ENCODE results near the gene ATF7. TPM values are rescaled to one million over a fixed set of nuclear protein-coding genes. Genes with fewer than 3 reads are reported as not detected.
"Not testable (repeated sequence)": the region's sequence is repeated elsewhere in the genome, so short reads cannot be mapped to it uniquely, and the experiment has no call there.

The ATF7 gene
- 8.0 and 11.9 TPM in 2 replicates for total RNA-seq (2014; rRNA removed; shearing (Covaris generic))

- DNase-seq (ENCODE audit: low read depth), result peak; percentile 95
Measured at GRCh38 chr12:53625946-53626701, at the start of gene ATF7. Gene ATF7, minus strand, starts transcription at chr12:53626382. Its CDS starts 25,382 bp downstream, at chr12:53601000.

DNA sequence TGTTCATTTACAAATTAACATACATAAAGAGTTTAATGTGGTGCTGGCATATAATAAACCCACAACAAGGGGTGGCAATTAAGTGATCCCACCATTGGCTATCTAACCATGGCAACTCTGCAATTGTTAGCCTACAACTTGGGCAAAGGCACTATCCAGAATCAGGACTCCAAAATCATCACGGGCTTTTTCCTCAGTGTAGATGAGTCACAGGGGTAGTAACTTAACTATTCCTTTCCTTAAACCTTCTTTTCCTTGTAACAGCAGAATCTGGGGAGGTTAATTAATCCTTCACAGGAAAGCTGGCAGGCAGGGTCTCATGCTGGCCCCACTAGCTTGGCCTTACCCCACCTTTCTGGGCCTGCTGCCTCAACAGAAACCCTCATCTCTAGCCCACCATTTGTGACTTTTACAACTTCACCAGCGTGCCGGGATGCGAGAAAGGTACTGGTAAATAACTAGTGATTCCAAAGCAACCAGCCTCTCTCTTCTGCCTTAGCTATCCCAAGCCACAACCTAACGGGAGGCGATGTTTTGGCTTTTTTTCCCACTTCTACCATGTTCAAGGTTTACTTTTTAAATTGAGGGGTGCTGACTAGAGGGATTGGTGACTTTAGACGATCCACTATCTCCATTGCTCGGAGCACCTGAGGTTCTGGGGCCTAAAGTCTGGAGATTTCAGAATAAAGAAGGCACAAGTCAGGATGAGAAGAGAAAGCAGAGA lies 49.0 kb upstream of the ATF7 start:
- no peak for DNase-seq (ENCODE audit: low read depth)

GRCh38 chr12:53670971-53671370 lies 44.8 kb upstream of the ATF7 start:
- DNase-seq (ENCODE audit: low read depth), result no peak

GRCh38 chr12:53670308-53670707 lies 44.1 kb upstream of the ATF7 start:
- no peak for DNase-seq (ENCODE audit: low read depth)

DNA sequence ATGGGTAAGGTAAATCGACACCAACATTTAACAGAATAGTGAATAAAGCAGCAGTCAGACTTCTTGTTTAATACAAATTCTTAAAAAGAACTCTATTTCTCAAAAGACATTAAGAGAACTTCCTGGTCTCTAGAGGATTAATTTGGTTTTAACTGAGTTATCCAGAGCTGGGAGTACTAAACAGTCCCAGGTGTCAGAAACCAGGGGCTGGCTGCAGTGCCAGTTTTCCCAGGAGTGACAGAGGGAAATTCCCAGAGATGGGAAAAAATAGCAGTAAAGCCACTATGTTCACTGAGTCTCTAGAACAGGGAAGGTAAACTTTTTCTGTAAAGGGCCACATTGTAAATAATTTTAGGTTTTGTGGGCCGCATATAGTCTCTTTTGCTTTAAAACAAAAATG lies 40.9 kb upstream of the ATF7 start:
- DNase-seq (ENCODE audit: low read depth), result no peak

- DNase-seq (ENCODE audit: low read depth), result no peak
Measured at GRCh38 chr12:53664936-53665335, 38.8 kb upstream of the ATF7 start.

DNA sequence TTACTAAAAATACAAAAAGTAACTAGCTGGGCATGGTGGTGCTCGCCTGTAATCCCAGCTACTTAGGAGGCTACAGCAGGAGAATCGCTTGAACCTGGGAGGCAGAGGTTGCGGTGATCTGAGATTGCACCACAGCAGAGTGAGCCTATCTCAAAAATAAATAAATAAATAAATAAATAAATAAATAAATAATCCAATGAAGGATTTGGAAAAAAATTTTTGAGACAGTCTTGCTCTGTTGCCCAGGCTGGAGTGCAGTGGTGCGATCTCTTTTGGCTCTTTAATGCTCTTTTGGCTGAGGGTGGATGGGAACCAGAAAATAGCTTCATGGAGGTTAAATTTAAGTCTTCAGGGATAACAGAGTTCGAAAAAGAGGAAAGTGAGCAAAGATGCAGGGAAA lies 38.0 kb upstream of the ATF7 start:
- no peak for DNase-seq (ENCODE audit: low read depth)

DNA sequence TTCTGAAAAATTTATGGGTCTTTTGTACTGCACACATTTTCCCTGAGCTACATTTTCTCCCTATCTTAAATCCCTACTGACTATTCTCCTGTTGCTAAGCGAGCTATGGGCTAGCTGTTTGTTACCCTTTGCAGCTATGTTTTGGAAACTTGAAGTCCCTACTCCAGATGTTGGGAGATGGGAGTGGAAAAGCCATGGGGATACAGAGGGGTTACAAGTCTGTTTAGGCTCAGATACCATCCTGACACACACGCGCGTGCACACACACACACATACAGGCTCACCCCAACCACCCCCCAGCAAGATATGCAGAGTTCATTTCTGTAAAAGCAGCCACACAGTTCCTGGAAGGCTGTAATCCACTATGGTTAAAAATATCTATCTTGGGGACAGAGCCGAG lies 33.9 kb upstream of the ATF7 start:
- DNase-seq (ENCODE audit: low read depth), result no peak

- peak; percentile 27 for DNase-seq (ENCODE audit: low read depth)
Measured at GRCh38 chr12:53659571-53659981, 33.4 kb upstream of the ATF7 start.

GRCh38 chr12:53659011-53659551 lies 32.9 kb upstream of the ATF7 start:
- DNase-seq (ENCODE audit: low read depth), result peak; percentile 82

GRCh38 chr12:53657041-53657440 lies 30.9 kb upstream of the ATF7 start:
- DNase-seq (ENCODE audit: low read depth), result no peak

DNA sequence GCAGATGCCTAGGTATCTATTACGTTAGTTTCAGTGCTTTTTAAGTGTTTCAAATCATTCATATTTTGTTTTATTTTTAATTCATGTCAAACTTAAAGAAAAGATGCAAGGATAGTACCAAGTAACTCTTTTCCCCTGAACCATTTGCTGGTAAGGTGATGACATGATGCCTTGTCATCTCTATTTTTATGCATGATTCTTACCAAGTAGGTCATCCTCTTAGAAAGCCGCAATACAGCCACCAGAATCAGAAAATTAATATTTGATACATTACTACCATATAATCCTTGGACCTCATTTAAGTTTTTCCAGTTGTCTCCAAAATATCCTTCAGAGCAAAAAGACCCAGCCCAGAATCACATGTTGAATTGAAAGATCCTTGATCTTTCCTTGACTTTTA lies 27.4 kb upstream of the ATF7 start:
- DNase-seq (ENCODE audit: low read depth), result no peak

DNA sequence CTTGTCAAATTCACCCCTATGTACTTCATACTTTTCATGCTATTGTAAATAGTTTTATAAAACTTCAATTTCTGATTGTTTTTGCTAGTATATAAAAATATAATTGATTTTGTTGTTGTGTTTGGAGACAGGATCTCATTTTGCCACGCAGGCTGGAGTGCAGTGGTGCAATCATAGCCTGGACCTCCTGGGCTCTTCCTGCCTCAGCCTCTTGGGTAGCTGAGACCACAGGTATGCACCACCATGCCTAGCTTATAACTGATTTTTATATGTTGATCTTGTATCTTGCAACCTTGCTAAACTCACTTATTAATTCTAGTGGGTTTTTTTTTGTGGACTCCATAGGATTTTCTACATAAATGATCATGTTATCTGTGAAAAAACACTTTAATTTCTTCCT lies 26.2 kb upstream of the ATF7 start:
- peak; percentile 68 for DNase-seq (ENCODE audit: low read depth)

DNA sequence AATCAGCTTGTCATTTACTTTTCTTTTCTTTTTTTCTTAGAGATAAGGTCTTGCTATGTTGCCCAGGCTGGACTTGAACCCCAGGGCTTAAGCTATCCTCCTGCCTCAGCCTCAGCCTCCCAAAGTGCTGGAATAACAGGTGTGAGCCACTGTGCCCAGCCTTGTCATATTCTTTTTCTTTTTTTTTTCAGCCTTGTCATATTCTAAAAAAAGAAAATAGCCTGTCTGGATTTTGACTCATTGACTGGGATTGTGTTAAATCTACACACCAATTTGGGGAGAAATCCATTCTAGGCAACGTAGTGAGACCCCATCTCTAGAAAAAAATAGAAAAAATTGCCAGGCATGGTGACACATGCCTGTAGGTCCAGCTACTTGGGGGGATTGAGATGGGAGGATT lies 25.6 kb upstream of the ATF7 start:
- no peak for DNase-seq (ENCODE audit: low read depth)

DNA sequence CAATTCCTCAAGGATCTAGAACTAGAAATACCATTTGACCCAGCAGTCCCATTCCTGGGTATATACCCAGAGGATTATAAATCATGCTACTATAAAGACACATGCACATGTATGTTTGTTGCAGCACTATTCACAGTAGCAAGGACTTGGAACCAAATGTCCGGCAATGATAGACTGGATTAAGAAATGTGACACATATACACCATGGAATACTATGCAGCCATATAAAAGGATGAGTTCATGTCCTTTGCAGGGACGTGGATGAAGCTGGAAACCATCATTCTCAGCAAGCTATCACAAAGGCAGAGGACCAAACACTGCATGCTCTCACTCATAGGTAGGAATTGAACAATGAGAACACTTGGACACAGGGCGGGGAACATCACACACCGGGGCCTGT lies 20.1 kb upstream of the ATF7 start:
- not testable (repeated sequence) for DNase-seq (ENCODE audit: low read depth)

DNA sequence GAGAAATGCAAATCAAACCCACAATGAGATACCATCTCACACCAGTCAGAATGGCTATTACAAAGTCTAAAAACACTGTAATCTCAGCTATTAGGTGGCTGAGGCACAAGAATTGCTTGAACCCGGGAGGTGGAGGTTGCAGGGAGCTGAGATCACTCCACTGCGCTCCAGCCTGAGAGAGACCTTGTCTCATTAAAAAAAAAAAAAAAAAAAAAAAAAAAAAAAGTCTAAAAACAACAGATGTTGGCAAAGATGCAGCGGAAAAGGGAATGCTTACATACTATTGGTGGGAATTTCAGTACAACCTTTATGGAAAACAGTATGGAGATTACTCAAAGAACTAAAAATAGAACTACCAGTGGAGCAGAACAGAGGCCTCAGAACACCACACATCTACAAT lies 19.0 kb upstream of the ATF7 start:
- peak; percentile 62 for DNase-seq (ENCODE audit: low read depth)

- no peak for DNase-seq (ENCODE audit: low read depth)
Measured at GRCh38 chr12:53644133-53644532, 18.0 kb upstream of the ATF7 start.

- DNase-seq (ENCODE audit: low read depth), result no peak
Measured at GRCh38 chr12:53643232-53643979, 17.2 kb upstream of the ATF7 start.

DNA sequence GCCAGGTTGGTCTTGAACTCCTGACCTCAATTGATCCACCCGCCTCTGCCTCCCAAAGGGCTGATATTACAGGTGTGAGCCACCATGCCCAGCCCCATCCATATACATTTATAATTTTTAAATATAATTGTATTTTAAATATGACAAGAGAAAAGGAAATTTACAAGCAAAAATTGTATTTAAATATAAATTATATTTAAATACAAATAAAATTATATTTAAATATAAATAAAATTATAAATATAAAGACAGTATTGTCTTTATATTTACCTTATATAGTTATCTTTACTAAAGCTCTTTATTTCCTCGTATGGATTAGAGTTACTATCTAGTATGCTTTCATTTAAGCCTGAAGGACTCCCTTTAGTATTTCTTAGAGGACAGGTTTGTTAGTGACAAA lies 11.9 kb upstream of the ATF7 start:
- DNase-seq (ENCODE audit: low read depth), result no peak

GRCh38 chr12:53636641-53637040 lies 10.5 kb upstream of the ATF7 start:
- no peak for DNase-seq (ENCODE audit: low read depth)

DNA sequence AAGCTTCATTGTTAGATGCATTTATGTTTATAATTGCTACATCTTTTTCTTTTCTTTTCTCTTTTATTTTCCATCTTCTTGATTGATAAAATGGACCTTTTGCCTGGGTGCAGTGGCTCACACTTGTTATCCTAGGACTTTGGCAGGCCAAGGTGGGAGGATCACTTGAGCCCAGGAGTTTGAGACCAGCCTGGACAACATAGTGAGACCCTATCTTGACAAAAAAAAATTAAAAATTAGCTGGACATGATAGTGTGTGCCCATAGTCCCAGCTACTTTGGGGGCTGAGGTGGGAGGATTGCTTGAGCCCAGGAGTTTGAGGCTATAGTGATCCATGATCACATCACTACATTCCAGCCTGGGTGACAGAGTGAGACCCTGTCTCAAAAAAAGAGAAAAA lies 9.5 kb upstream of the ATF7 start:
- DNase-seq (ENCODE audit: low read depth), result not testable (repeated sequence)

GRCh38 chr12:53631721-53632120 lies 5.5 kb upstream of the ATF7 start:
- DNase-seq (ENCODE audit: low read depth), result no peak

Measured in M059J (cell line).